Panc1 (cell line): ENCODE results near the gene SLIT3. TPM values are rescaled to one million over a fixed set of nuclear protein-coding genes. Genes with fewer than 3 reads are reported as not detected.

Experiments used
- ATAC-seq: fragments of 200-7000 bp; cut with Tn5 transposase; 2 replicates; pipeline ENCODE4 v1.9.1; 2020; ENCODE audit warnings: mild to moderate bottlenecking, moderate library complexity
- BruUV-seq: library from RNA; stranded (reverse); fragments of 400-500 nt; replicated peaks from 2 replicates; lab custom pipeline; 2021; lab: Mats Ljungman, UMichigan
- CTCF ChIA-PET: fragments of 300-600 bp; sonication (Branson Sonifier 250); formaldehyde crosslinking; loops from one replicate; lab custom pipeline; 2022; ENCODE audit warnings: antibody characterized with exemption; lab: Charles Lee
- POLR2A ChIA-PET: fragments of 300-600 bp; sonication (Branson Sonifier 250); formaldehyde crosslinking; loops from one replicate; lab custom pipeline; 2022; ENCODE audit warnings: antibody characterized with exemption; lab: Charles Lee
- DNase-seq: peaks from one replicate; pipeline ENCODE4 v3.0.0-alpha.2; 2010; ENCODE audit warnings: low read depth, low spot score
- H3K27ac ChIP-seq: 2 replicates; pipeline ENCODE4 v1.5.1; 2011; ENCODE audit warnings: mild to moderate bottlenecking, low read length, inconsistent platforms
- H3K27me3 ChIP-seq: fragments of 200-500 bp; sonication (Bioruptor generic); 2 replicates; pipeline ENCODE4 v1.6.0; 2014; ENCODE audit warnings: low read length, inconsistent platforms; ENCODE audit not compliant: control insufficient read depth, insufficient read depth
- H3K36me3 ChIP-seq: fragments of 200-500 bp; sonication (Bioruptor generic); 2 replicates; pipeline ENCODE4 v1.5.1; 2014; ENCODE audit warnings: inconsistent platforms, mild to moderate bottlenecking, low read length, moderate library complexity; ENCODE audit not compliant: control insufficient read depth, insufficient read depth
- H3K4me1 ChIP-seq: 2 replicates; pipeline ENCODE4 v1.5.1; 2011; ENCODE audit warnings: inconsistent platforms, mild to moderate bottlenecking, low read length, moderate library complexity; ENCODE audit not compliant: control insufficient read depth, insufficient read depth
- H3K4me3 ChIP-seq, 2 experiments: 2 replicates each; pipeline ENCODE4 v1.5.1; 2011 to 2012; ENCODE audit warnings: low read depth in 2 of 2, low read length in 2 of 2, mild to moderate bottlenecking in 2 of 2, inconsistent platforms in 1 of 2, moderate library complexity in 1 of 2
- H3K9me3 ChIP-seq: fragments of 200-500 bp; sonication (Bioruptor generic); 2 replicates; pipeline ENCODE4 v1.5.1; 2014; ENCODE audit warnings: low read depth, mild to moderate bottlenecking, inconsistent platforms, low read length, moderate library complexity; ENCODE audit not compliant: control insufficient read depth, insufficient read depth
- POLR2AphosphoS5 ChIP-seq: IDR thresholded peaks from 2 replicates; pipeline ENCODE4 v1.6.1; 2012; ENCODE audit warnings: mild to moderate bottlenecking, low read depth, low read length, moderate library complexity
- SIN3A ChIP-seq: IDR thresholded peaks from 2 replicates; pipeline ENCODE4 v1.6.1; 2012; ENCODE audit warnings: low read depth, mild to moderate bottlenecking, low read length, moderate library complexity, borderline replicate concordance; ENCODE audit not compliant: insufficient read depth
- TCF7L2 ChIP-seq: IDR thresholded peaks from 2 replicates; pipeline ENCODE4 v1.6.1; 2011; ENCODE audit warnings: mild to moderate bottlenecking, low read depth, low read length, inconsistent platforms
- in situ Hi-C: cut with HindIII; loops from 2 replicates; pipeline ENCODE4 v1.10.0; 2016; ENCODE audit warnings: low sequenced_read_pairs, low pct_unique_long_range_greater_than_20kb
- intact Hi-C: fragments of 100-400 bp; cut with micrococcal nuclease; formaldehyde crosslinking; loops from one replicate; pipeline ENCODE4 v1.10.0; 2022; ENCODE audit not compliant: unreplicated experiment
- total RNA-seq: library from RNA; stranded (reverse); gene quantifications from one replicate; pipeline ENCODE4 v1.2.1, GENCODE V29; 2021; ENCODE audit not compliant: unreplicated experiment
- TF ChIP-seq, protein P1 (sequence below), 2 experiments: IDR thresholded peaks; 2 replicates each; pipeline ENCODE4 v1.6.1; 2011 to 2012; ENCODE audit warnings: low read depth in 2 of 2, control low read depth in 1 of 2, low read length in 1 of 2, mild to moderate bottlenecking in 1 of 2, moderate library complexity in 1 of 2; ENCODE audit not compliant: insufficient read depth in 1 of 2
- TF ChIP-seq, protein P2 (sequence below): fragments of 450-650 bp; IDR thresholded peaks from 2 replicates; pipeline ENCODE4 v1.5.1; 2017; ENCODE audit warnings: mild to moderate bottlenecking

SLIT3 gene
- total RNA-seq, 1 experiment from 2014 or later, result 26.4 TPM

DNA sequence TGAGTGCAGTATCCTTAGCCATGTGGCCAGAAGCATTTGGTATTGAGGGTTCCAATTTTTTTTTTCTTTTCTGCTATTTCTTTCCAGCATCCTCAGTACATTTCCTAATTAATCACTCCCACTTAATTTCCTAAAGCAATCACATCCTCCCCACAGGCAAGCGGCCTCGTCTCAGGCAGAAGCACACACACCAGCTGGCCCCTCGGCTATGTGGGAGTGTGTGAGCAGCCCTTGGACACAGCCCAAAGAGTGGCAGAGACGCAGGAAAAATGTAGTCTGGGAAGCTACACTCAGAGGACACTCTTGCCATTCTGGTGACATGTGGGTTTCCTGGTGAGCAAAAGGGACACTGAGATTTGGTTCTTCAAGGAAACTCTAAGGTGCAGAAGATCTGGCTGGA is 20.7 kb downstream of the SLIT3 start:
- no peaks in the 10 kb centered on the region for H3K4me1 ChIP-seq
- no peak for ATAC-seq
- ChIA-PET CTCF (no interaction called here), POLR2A (no interaction called here)
- no TSS peak for BruUV-seq
- in situ Hi-C loops, result no loop called here
- TF ChIP-seq, protein P1, sequence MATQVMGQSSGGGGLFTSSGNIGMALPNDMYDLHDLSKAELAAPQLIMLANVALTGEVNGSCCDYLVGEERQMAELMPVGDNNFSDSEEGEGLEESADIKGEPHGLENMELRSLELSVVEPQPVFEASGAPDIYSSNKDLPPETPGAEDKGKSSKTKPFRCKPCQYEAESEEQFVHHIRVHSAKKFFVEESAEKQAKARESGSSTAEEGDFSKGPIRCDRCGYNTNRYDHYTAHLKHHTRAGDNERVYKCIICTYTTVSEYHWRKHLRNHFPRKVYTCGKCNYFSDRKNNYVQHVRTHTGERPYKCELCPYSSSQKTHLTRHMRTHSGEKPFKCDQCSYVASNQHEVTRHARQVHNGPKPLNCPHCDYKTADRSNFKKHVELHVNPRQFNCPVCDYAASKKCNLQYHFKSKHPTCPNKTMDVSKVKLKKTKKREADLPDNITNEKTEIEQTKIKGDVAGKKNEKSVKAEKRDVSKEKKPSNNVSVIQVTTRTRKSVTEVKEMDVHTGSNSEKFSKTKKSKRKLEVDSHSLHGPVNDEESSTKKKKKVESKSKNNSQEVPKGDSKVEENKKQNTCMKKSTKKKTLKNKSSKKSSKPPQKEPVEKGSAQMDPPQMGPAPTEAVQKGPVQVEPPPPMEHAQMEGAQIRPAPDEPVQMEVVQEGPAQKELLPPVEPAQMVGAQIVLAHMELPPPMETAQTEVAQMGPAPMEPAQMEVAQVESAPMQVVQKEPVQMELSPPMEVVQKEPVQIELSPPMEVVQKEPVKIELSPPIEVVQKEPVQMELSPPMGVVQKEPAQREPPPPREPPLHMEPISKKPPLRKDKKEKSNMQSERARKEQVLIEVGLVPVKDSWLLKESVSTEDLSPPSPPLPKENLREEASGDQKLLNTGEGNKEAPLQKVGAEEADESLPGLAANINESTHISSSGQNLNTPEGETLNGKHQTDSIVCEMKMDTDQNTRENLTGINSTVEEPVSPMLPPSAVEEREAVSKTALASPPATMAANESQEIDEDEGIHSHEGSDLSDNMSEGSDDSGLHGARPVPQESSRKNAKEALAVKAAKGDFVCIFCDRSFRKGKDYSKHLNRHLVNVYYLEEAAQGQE (IDR thresholded peaks at IDR 0.05; ENCODE audit: insufficient read depth in 1 of 2, low read depth in 2 of 2, low read length in 1 of 2), result no peak
- no peak for TF ChIP-seq TCF7L2
- no peak for TF ChIP-seq POLR2AphosphoS5
- TF ChIP-seq, protein P2, sequence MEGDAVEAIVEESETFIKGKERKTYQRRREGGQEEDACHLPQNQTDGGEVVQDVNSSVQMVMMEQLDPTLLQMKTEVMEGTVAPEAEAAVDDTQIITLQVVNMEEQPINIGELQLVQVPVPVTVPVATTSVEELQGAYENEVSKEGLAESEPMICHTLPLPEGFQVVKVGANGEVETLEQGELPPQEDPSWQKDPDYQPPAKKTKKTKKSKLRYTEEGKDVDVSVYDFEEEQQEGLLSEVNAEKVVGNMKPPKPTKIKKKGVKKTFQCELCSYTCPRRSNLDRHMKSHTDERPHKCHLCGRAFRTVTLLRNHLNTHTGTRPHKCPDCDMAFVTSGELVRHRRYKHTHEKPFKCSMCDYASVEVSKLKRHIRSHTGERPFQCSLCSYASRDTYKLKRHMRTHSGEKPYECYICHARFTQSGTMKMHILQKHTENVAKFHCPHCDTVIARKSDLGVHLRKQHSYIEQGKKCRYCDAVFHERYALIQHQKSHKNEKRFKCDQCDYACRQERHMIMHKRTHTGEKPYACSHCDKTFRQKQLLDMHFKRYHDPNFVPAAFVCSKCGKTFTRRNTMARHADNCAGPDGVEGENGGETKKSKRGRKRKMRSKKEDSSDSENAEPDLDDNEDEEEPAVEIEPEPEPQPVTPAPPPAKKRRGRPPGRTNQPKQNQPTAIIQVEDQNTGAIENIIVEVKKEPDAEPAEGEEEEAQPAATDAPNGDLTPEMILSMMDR, result no peak
- no peak for TF ChIP-seq SIN3A
- H3K36me3 ChIP-seq, result no peaks in the 10 kb centered on the region
- intact Hi-C loops, result no loop called here
- H3K27ac ChIP-seq, result no peak overlapping the region
- no peaks in the 10 kb centered on the region for H3K27me3 ChIP-seq
- no peak for DNase-seq
- H3K4me3 ChIP-seq, result no peak overlapping the region
- H3K9me3 ChIP-seq, result no peaks in the 10 kb centered on the region

DNA sequence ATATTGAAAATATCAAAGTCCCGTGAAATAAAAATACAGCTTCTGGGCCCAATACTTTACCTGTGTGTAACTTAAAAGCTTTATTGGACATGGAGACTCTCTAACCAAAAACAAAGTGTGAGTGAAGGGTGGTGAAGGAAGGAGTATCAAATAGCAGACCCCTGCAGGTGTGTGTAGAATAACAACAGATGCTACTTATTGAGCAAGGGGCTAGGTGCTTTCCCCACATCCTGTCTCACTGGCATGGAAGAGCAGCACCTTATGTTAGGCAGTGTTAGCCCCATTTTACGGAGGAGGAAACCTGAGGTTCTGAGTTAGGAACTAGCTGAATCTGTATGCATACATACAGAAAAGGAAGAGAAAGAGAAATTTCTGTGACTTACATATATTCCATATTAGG is 21.8 kb downstream of the SLIT3 start:
- no peaks in the 10 kb centered on the region for H3K4me1 ChIP-seq
- in situ Hi-C loops, result no loop called here
- ChIA-PET CTCF (no interaction called here), POLR2A (no interaction called here)
- no TSS peak for BruUV-seq
- TF ChIP-seq TCF7L2 (no peak), POLR2AphosphoS5 (no peak), SIN3A (no peak)
- TF ChIP-seq, protein P1 (IDR thresholded peaks at IDR 0.05; ENCODE audit: insufficient read depth in 1 of 2, low read depth in 2 of 2, low read length in 1 of 2), result no peak
- TF ChIP-seq, protein P2, result no peak
- H3K9me3 ChIP-seq, result no peaks in the 10 kb centered on the region
- no peak overlapping the region for H3K27ac ChIP-seq
- no peaks in the 10 kb centered on the region for H3K27me3 ChIP-seq
- no peak overlapping the region for H3K4me3 ChIP-seq
- DNase-seq (no peak), ATAC-seq (no peak)
- intact Hi-C loops, result no loop called here
- H3K36me3 ChIP-seq, result no peaks in the 10 kb centered on the region
